HL-60 (cell line): ENCODE measurements around the gene B9D2.

ENCODE experiments used
- DNase-seq, 2 experiments: peaks; one replicate each; pipeline ENCODE4 v3.0.0-alpha.2; 2010 to 2020; ENCODE audit warnings: low read depth in 1 of 2, low spot score in 1 of 2
- H3K27ac ChIP-seq: fragments of 250-450 bp; sonication (Bioruptor Pico); replicated peaks from 2 replicates; pipeline ENCODE4 v1.5.1; 2020; ENCODE audit warnings: mild to moderate bottlenecking, moderate library complexity
- H3K27me3 ChIP-seq: fragments of 250-450 bp; sonication (Bioruptor Pico); 2 replicates; pipeline ENCODE4 v1.5.1; 2021; ENCODE audit warnings: mild to moderate bottlenecking, moderate library complexity; ENCODE audit not compliant: insufficient read depth, poor library complexity, severe bottlenecking
- H3K4me3 ChIP-seq: replicated peaks from 2 replicates; pipeline ENCODE4 v1.5.1; 2011; ENCODE audit warnings: mild to moderate bottlenecking, control low read depth, low read length; ENCODE audit not compliant: insufficient read depth
- GABPA ChIP-seq: IDR thresholded peaks from 2 replicates; pipeline ENCODE4 v1.6.1; 2012; ENCODE audit warnings: low read depth
- POLR2AphosphoS5 ChIP-seq: IDR thresholded peaks from 2 replicates; pipeline ENCODE4 v1.6.1; 2012; ENCODE audit warnings: low read depth
- SPI1 ChIP-seq: IDR thresholded peaks from 2 replicates; pipeline ENCODE4 v1.6.1; 2012; ENCODE audit warnings: low read depth, mild to moderate bottlenecking, borderline replicate concordance
- long read RNA-seq: library from polyadenylated mRNA; unstranded; transcript quantifications from one replicate; pipeline ENCODE4 v2.0.0, GENCODE V29; 2020
- TF ChIP-seq, protein P1 (sequence below): IDR thresholded peaks from one replicate; pipeline ENCODE4 v1.5.1; 2011; ENCODE audit warnings: low read length, control low read depth, inconsistent platforms; ENCODE audit not compliant: insufficient read depth
- TF ChIP-seq, protein P2 (sequence below): IDR thresholded peaks from 2 replicates; pipeline ENCODE4 v1.6.1; 2012; ENCODE audit warnings: low read depth; ENCODE audit not compliant: insufficient replicate concordance

The B9D2 gene, protein sequence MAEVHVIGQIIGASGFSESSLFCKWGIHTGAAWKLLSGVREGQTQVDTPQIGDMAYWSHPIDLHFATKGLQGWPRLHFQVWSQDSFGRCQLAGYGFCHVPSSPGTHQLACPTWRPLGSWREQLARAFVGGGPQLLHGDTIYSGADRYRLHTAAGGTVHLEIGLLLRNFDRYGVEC
- long read RNA-seq, partial matches to known transcripts, result 0 of 2 reads
- long read RNA-seq, other reads (novel, unspliced or antisense), result 0 of 2 reads

DNA sequence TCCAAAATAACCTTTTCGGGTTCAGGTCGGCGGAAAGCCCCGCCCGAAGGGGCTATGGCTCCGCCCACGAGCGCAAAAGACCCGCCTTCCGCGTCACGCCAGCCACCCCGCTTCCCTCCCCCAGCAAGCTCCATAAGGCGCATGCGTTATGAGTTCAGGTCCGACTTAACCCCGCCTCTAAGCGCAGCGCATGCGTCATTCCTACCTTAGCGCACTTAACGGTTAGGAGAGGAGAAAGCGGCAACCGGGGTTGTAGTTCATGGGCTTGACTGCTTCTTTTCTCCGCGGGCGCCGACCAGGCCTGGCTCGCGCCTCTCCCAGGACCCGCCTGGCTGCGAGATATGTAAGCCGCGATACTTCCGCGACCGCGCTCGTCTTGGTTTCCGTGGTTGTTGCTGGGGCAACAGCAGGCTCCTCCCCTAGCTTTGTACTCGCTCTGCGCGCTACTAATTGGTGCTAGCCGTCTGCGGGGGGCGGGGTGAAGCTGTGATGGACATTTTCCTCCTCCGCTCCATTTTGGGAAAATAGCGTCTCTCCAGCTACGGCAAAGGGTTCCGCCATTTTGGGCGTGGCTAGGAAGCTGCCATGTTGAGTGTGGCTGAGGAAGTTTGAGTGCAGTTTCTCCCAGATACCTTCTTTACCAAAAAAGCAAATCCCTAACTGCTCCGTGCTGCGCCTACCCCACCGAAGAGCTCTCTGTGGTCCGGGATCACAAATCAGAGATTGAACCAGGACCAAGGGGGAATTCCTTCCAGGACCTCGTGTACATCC, at the start of gene B9D2:
TSS of gene B9D2 (minus strand) at position 397 of the 771 bp plus-strand sequence. CDS start 630 bp downstream, outside the sequence.
- peak within 1 kb of the TSS; percentile 100 for H3K27ac ChIP-seq
- no peaks in the 10 kb centered on the region for H3K27me3 ChIP-seq
- H3K4me3 ChIP-seq, result peak within 1 kb of the TSS; percentile 53

DNA sequence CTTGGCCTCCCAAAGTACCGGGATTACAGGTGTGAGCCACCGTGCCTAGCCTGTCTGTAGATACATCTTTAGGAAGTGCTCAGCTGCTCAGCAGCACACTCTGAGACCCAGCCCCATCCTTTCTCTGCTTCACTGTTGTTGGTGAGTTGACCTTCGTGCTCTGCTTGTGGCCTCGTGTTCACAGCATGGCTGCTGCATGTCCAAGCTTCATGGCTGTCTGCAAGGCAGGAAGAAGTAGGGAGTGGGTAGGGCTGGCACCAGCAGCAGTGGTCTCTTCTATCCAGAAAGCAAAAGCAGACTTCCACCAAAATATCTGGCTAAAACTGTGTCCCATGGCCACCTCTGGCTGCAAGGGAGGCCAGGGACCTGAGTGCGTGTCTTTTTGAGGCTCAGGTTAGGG, 49.0 kb upstream of the B9D2 start:
- Histone ChIP-seq H3K27ac (peak overlapping the region; percentile 24), H3K4me3 (no peak overlapping the region), H3K27me3 (no peaks in the 10 kb centered on the region)
- TF ChIP-seq, protein P1, sequence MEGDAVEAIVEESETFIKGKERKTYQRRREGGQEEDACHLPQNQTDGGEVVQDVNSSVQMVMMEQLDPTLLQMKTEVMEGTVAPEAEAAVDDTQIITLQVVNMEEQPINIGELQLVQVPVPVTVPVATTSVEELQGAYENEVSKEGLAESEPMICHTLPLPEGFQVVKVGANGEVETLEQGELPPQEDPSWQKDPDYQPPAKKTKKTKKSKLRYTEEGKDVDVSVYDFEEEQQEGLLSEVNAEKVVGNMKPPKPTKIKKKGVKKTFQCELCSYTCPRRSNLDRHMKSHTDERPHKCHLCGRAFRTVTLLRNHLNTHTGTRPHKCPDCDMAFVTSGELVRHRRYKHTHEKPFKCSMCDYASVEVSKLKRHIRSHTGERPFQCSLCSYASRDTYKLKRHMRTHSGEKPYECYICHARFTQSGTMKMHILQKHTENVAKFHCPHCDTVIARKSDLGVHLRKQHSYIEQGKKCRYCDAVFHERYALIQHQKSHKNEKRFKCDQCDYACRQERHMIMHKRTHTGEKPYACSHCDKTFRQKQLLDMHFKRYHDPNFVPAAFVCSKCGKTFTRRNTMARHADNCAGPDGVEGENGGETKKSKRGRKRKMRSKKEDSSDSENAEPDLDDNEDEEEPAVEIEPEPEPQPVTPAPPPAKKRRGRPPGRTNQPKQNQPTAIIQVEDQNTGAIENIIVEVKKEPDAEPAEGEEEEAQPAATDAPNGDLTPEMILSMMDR, result no peak
- no peak for DNase-seq

More for the DNA sequence above, at the start of gene B9D2:
- TF ChIP-seq GABPA (no peak), POLR2AphosphoS5 (peak; percentile 98), SPI1 (peak; percentile 25; the same call in 1 of the 2 replicates)
- TF ChIP-seq, protein P2, sequence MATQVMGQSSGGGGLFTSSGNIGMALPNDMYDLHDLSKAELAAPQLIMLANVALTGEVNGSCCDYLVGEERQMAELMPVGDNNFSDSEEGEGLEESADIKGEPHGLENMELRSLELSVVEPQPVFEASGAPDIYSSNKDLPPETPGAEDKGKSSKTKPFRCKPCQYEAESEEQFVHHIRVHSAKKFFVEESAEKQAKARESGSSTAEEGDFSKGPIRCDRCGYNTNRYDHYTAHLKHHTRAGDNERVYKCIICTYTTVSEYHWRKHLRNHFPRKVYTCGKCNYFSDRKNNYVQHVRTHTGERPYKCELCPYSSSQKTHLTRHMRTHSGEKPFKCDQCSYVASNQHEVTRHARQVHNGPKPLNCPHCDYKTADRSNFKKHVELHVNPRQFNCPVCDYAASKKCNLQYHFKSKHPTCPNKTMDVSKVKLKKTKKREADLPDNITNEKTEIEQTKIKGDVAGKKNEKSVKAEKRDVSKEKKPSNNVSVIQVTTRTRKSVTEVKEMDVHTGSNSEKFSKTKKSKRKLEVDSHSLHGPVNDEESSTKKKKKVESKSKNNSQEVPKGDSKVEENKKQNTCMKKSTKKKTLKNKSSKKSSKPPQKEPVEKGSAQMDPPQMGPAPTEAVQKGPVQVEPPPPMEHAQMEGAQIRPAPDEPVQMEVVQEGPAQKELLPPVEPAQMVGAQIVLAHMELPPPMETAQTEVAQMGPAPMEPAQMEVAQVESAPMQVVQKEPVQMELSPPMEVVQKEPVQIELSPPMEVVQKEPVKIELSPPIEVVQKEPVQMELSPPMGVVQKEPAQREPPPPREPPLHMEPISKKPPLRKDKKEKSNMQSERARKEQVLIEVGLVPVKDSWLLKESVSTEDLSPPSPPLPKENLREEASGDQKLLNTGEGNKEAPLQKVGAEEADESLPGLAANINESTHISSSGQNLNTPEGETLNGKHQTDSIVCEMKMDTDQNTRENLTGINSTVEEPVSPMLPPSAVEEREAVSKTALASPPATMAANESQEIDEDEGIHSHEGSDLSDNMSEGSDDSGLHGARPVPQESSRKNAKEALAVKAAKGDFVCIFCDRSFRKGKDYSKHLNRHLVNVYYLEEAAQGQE, result no peak
- TF ChIP-seq, protein P1, result no peak
- DNase-seq, result peak; percentile 97 to 99

DNA sequence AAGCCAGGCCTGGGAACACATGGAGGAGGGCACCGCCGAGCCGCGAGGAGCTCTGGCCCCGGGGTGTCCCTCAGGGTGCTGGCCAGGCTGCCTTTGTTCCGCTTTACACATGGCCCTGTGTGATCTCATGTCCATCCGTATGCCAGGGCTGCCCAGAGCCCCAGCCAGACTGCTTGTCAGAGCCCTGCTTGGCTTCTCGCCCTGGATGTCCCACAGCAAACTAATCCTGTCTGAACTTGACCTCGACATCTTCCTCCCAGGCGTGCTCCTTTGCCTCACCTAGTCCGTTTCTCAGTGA, 48.0 kb upstream of the B9D2 start:
- no peak overlapping the region for H3K4me3 ChIP-seq
- TF ChIP-seq GABPA (no peak), POLR2AphosphoS5 (no peak), SPI1 (no peak)
- TF ChIP-seq, protein P2, result no peak
- TF ChIP-seq, protein P1, result no peak
- H3K27ac ChIP-seq, result no peak overlapping the region
- DNase-seq, result no peak
- no peaks in the 10 kb centered on the region for H3K27me3 ChIP-seq
